K562 (cell line): ENCODE data around the gene VTA1.

ENCODE experiments used
- CHD2 ChIP-seq: IDR thresholded peaks from 2 replicates; pipeline ENCODE4 v1.6.1; 2011; ENCODE audit warnings: low read depth, low read length
- JUN ChIP-seq, 2 experiments: sonication (generic) in 1 of 2; formaldehyde crosslinking in 1 of 2; IDR thresholded peaks; 2 replicates each; pipeline versions ENCODE4 v1.6.1 to v1.8.0; 2012 to 2022; ENCODE audit warnings: borderline replicate concordance in 2 of 2, mild to moderate bottlenecking in 2 of 2, improper control_type of control experiment in 1 of 2, low read depth in 1 of 2, low read length in 1 of 2, missing genetic modification reagents in 1 of 2
- POLR2A ChIP-seq: fragments of 450-650 bp; conservative IDR thresholded peaks from 2 replicates; pipeline ENCODE4 v1.6.1; 2016
- ZNF274 ChIP-seq: IDR thresholded peaks from 2 replicates; pipeline ENCODE4 v1.6.1; 2011; ENCODE audit warnings: low read depth, mild to moderate bottlenecking, low read length, moderate library complexity, borderline replicate concordance
- ZNF3 ChIP-seq: fragments of 250-450 bp; sonication (Bioruptor Pico); IDR thresholded peaks from 2 replicates; pipeline ENCODE4 v1.5.0; 2021; ENCODE audit warnings: mild to moderate bottlenecking, moderate library complexity
- TF ChIP-seq, protein P1 (sequence below), 3 experiments: IDR thresholded peaks in 2 of 3; conservative IDR thresholded peaks in 1 of 3; 2 replicates each; pipeline ENCODE4 v1.5.1; 2011 to 2012; ENCODE audit warnings: low read length in 3 of 3, mild to moderate bottlenecking in 3 of 3, control low read depth in 2 of 3, improper control_type of control experiment in 1 of 3, inconsistent platforms in 1 of 3, low read depth in 1 of 3, mixed read lengths in 1 of 3, moderate library complexity in 1 of 3; ENCODE audit not compliant: insufficient read depth in 2 of 3
- TF ChIP-seq, protein P2 (sequence below): fragments of 150-350 bp; IDR thresholded peaks from 2 replicates; pipeline ENCODE4 v1.6.1; 2014; ENCODE audit warnings: low read depth, mild to moderate bottlenecking, low read length, borderline replicate concordance

DNA sequence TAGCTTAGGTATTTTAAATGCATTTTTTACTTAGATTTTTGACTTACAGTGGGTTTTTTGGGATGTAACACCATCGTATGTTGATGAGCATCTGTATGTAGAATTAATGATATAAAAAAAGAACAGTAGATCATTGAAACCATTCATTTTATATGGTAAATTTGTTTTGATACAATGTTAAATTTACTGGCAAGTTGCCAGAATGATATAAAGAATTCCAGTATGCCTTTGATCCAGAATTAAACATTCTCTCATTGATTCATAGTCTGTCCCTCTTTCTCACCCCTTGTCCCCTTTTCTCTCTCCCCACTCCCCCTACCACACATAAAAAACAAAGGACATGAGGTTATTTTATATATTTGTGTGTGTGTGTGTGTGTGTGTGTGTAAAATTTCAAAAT, 45.3 kb downstream of the VTA1 start:
- no peak for TF ChIP-seq CHD2
- no peak for TF ChIP-seq POLR2A
- TF ChIP-seq, protein P1, sequence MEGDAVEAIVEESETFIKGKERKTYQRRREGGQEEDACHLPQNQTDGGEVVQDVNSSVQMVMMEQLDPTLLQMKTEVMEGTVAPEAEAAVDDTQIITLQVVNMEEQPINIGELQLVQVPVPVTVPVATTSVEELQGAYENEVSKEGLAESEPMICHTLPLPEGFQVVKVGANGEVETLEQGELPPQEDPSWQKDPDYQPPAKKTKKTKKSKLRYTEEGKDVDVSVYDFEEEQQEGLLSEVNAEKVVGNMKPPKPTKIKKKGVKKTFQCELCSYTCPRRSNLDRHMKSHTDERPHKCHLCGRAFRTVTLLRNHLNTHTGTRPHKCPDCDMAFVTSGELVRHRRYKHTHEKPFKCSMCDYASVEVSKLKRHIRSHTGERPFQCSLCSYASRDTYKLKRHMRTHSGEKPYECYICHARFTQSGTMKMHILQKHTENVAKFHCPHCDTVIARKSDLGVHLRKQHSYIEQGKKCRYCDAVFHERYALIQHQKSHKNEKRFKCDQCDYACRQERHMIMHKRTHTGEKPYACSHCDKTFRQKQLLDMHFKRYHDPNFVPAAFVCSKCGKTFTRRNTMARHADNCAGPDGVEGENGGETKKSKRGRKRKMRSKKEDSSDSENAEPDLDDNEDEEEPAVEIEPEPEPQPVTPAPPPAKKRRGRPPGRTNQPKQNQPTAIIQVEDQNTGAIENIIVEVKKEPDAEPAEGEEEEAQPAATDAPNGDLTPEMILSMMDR (IDR thresholded peaks at IDR 0.05 in 2 of 3, conservative IDR thresholded peaks at IDR 0.05 in 1 of 3; ENCODE audit: insufficient read depth in 2 of 3, low read depth in 1 of 3, low read length in 3 of 3): no peak
- no peak for TF ChIP-seq JUN (IDR thresholded peaks at IDR 0.05; ENCODE audit: borderline replicate concordance, low read depth, low read length)
- TF ChIP-seq JUN (CRISPR knock-in tag; IDR thresholded peaks at IDR 0.05; ENCODE audit: borderline replicate concordance): no peak
- TF ChIP-seq, protein P2, sequence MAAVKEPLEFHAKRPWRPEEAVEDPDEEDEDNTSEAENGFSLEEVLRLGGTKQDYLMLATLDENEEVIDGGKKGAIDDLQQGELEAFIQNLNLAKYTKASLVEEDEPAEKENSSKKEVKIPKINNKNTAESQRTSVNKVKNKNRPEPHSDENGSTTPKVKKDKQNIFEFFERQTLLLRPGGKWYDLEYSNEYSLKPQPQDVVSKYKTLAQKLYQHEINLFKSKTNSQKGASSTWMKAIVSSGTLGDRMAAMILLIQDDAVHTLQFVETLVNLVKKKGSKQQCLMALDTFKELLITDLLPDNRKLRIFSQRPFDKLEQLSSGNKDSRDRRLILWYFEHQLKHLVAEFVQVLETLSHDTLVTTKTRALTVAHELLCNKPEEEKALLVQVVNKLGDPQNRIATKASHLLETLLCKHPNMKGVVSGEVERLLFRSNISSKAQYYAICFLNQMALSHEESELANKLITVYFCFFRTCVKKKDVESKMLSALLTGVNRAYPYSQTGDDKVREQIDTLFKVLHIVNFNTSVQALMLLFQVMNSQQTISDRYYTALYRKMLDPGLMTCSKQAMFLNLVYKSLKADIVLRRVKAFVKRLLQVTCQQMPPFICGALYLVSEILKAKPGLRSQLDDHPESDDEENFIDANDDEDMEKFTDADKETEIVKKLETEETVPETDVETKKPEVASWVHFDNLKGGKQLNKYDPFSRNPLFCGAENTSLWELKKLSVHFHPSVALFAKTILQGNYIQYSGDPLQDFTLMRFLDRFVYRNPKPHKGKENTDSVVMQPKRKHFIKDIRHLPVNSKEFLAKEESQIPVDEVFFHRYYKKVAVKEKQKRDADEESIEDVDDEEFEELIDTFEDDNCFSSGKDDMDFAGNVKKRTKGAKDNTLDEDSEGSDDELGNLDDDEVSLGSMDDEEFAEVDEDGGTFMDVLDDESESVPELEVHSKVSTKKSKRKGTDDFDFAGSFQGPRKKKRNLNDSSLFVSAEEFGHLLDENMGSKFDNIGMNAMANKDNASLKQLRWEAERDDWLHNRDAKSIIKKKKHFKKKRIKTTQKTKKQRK: no peak
- TF ChIP-seq ZNF3: no peak
- no peak for TF ChIP-seq ZNF274
